Thoracic aorta (tissue), 2 donors: ENCODE data around the gene GPR162. TPM values are rescaled to one million over a fixed set of nuclear protein-coding genes. Genes with fewer than 3 reads are reported as not detected.

Experiments used
- ATAC-seq: fragments of 150-250 bp; one replicate; pipeline ENCODE4 v1.8.0; 2017; ENCODE audit warnings: low read depth; ENCODE audit not compliant: insufficient number of reproducible peaks, low FRiP score
- DNase-seq: peaks from one replicate; pipeline ENCODE4 v3.0.0-alpha.2; 2020; ENCODE audit warnings: low spot score
- H3K27ac ChIP-seq, 2 donors: fragments of 200-600 bp; sonication (generic); 1 replicate in 1 of 2; 2 replicates in 1 of 2; pipeline ENCODE4 v1.5.1; 2016; ENCODE audit warnings: mild to moderate bottlenecking in 2 of 2, moderate library complexity in 2 of 2
- H3K27me3 ChIP-seq: fragments of 200-600 bp; sonication (generic); replicated peaks from 2 replicates; pipeline ENCODE4 v1.6.0; 2016; ENCODE audit warnings: mild to moderate bottlenecking; ENCODE audit not compliant: insufficient read depth
- H3K36me3 ChIP-seq: fragments of 200-600 bp; sonication (generic); one replicate; pipeline ENCODE4 v1.5.1; 2016
- H3K4me1 ChIP-seq, 2 donors: fragments of 200-600 bp; sonication (generic); 1 replicate in 1 of 2; 2 replicates in 1 of 2; pipeline versions ENCODE4 v1.5.1 to v1.6.0; 2016; ENCODE audit warnings: low read depth in 2 of 2, mild to moderate bottlenecking in 1 of 2; ENCODE audit not compliant: control insufficient read depth in 1 of 2
- H3K4me3 ChIP-seq: fragments of 200-600 bp; sonication (generic); 2 replicates; pipeline ENCODE4 v1.5.1; 2016; ENCODE audit warnings: mild to moderate bottlenecking
- H3K9me3 ChIP-seq: fragments of 200-600 bp; sonication (generic); 2 replicates; pipeline ENCODE4 v1.5.1; 2016
- CTCF ChIP-seq: fragments of 200-600 bp; sonication (generic); IDR thresholded peaks from one replicate; pipeline ENCODE4 v1.5.1; 2019; ENCODE audit warnings: antibody characterized with exemption
- total RNA-seq, 2 donors: library from RNA; depleted of rRNA; stranded (reverse); fragments of >200 nt; gene quantifications; one replicate each; pipeline versions ENCODE4 v1.1.0 to v1.2.3, GENCODE V29; 2016

Gene GPR162
- total RNA-seq, 2 donors from 2014 or later: 1.1 to 3.1 TPM

GRCh38 chr12:6774499-6775062, 47.0 kb upstream of the GPR162 start:
- ATAC-seq (no peak), DNase-seq (no peak)
- no peaks in the 10 kb centered on the region for H3K9me3 ChIP-seq
- H3K27ac ChIP-seq: no peak overlapping the region
- TF ChIP-seq CTCF: no peak
- peaks cover 14 to 24% of the 10 kb centered on the region in 2 donors for H3K4me1 ChIP-seq
- H3K36me3 ChIP-seq: peaks cover 19% of the 10 kb centered on the region
- H3K4me3 ChIP-seq: no peak overlapping the region
- no peaks in the 10 kb centered on the region for H3K27me3 ChIP-seq

- no peak overlapping the region for H3K27ac ChIP-seq
- DNase-seq: no peak
- H3K36me3 ChIP-seq: peaks cover 11% of the 10 kb centered on the region
- peaks cover 14 to 21% of the 10 kb centered on the region in 2 donors for H3K4me1 ChIP-seq
- ATAC-seq: no peak
- TF ChIP-seq CTCF: no peak
- no peaks in the 10 kb centered on the region for H3K9me3 ChIP-seq
- H3K27me3 ChIP-seq: no peaks in the 10 kb centered on the region
- no peak overlapping the region for H3K4me3 ChIP-seq
These were observed 46.1 kb upstream of the GPR162 start for GRCh38 chr12:6775185-6776174.

- Histone ChIP-seq H3K4me1 (peaks cover 10 to 12% of the 10 kb centered on the region in 2 donors), H3K27ac (no peak overlapping the region), H3K4me3 (no peak overlapping the region), H3K27me3 (no peaks in the 10 kb centered on the region), H3K9me3 (no peaks in the 10 kb centered on the region), H3K36me3 (no peaks in the 10 kb centered on the region)
- ATAC-seq (no peak), DNase-seq (no peak)
- no peak for TF ChIP-seq CTCF
These were observed 44.2 kb upstream of the GPR162 start for GRCh38 chr12:6777386-6777785.

- ATAC-seq: peak; percentile 35
- peaks cover 7 to 10% of the 10 kb centered on the region in 2 donors for H3K4me1 ChIP-seq
- H3K27me3 ChIP-seq: no peaks in the 10 kb centered on the region
- H3K4me3 ChIP-seq: peak overlapping the region; percentile 76
- H3K27ac ChIP-seq: peak overlapping the region; percentile 41 to 50
- TF ChIP-seq CTCF: no peak
- H3K9me3 ChIP-seq: no peaks in the 10 kb centered on the region
- DNase-seq: no peak
- no peaks in the 10 kb centered on the region for H3K36me3 ChIP-seq
These were observed 43.4 kb upstream of the GPR162 start for GRCh38 chr12:6778217-6778573.
